NB4 (cell line): ENCODE measurements around the gene LSM7.

ENCODE experiments used
- CTCF ChIP-seq: IDR thresholded peaks from one replicate; pipeline ENCODE4 v1.5.1; 2012; ENCODE audit warnings: low read depth, low read length
- MAX ChIP-seq: IDR thresholded peaks from 2 replicates; pipeline ENCODE4 v1.6.1; 2011; ENCODE audit warnings: low read depth, low read length
- MYC ChIP-seq: IDR thresholded peaks from 2 replicates; pipeline ENCODE4 v1.6.1; 2011; ENCODE audit warnings: low read depth, low read length
- POLR2A ChIP-seq: IDR thresholded peaks from 2 replicates; pipeline ENCODE4 v1.6.1; 2011; ENCODE audit warnings: mild to moderate bottlenecking; ENCODE audit not compliant: insufficient read length; ENCODE audit errors: extremely low read depth

GRCh38 chr19:2338055-2338615, 9.7 kb upstream of the LSM7 start:
- TF ChIP-seq POLR2A (no peak), CTCF (no peak), MYC (no peak), MAX (no peak)
